DMS 273 (cell line): Measurements from ENCODE around the gene POC1A.

Source experiments
- DNase-seq: peaks from one replicate; lab custom pipeline; 2025; ENCODE audit not compliant: unreplicated experiment; lab: John Stamatoyannopoulos, UW

Gene POC1A

GRCh38 chr3:52154135-52155094 is at the start of gene POC1A:
POC1A (minus strand) TSS chr3:52154423; CDS start chr3:52154372, 51 bp downstream.
- peak; percentile 97 for DNase-seq

- DNase-seq: no peak
These were observed 49.5 kb upstream of the POC1A start for GRCh38 chr3:52203701-52204100.

GRCh38 chr3:52202384-52203077 is 48.3 kb upstream of the POC1A start:
- DNase-seq: no peak

GRCh38 chr3:52200981-52201679 is 46.9 kb upstream of the POC1A start:
- no peak for DNase-seq

- no peak for DNase-seq
These were observed 44.7 kb upstream of the POC1A start for GRCh38 chr3:52198643-52199608.

- peak; percentile 94 for DNase-seq
These were observed 43.8 kb upstream of the POC1A start, which contains the start of gene ALAS1 for GRCh38 chr3:52197842-52198625. ALAS1 (plus strand) TSS chr3:52198160; CDS start chr3:52199242, 1,082 bp downstream.

- DNase-seq: no peak
These were observed 43.2 kb upstream of the POC1A start for GRCh38 chr3:52197499-52197841.

GRCh38 chr3:52196977-52197376 is 42.8 kb upstream of the POC1A start:
- DNase-seq: no peak

- no peak for DNase-seq
These were observed 41.7 kb upstream of the POC1A start for GRCh38 chr3:52195823-52196331.

GRCh38 chr3:52195291-52195597 is 41.0 kb upstream of the POC1A start:
- DNase-seq: no peak

GRCh38 chr3:52194485-52195290 is 40.5 kb upstream of the POC1A start:
- DNase-seq: no peak

GRCh38 chr3:52193065-52193464 is 38.8 kb upstream of the POC1A start:
- DNase-seq: peak; percentile 35

GRCh38 chr3:52191663-52192062 is 37.4 kb upstream of the POC1A start:
- no peak for DNase-seq

GRCh38 chr3:52190294-52191074 is 36.3 kb upstream of the POC1A start:
- no peak for DNase-seq

- DNase-seq: no peak
These were observed 34.3 kb upstream of the POC1A start for GRCh38 chr3:52188556-52188955.

GRCh38 chr3:52186729-52187128 is 32.5 kb upstream of the POC1A start:
- DNase-seq: no peak

GRCh38 chr3:52185837-52186236 is 31.6 kb upstream of the POC1A start:
- DNase-seq: no peak

- no peak for DNase-seq
These were observed 31.1 kb upstream of the POC1A start for GRCh38 chr3:52185311-52185710.
